ENCODE data around the gene TCTA. TPM values are rescaled to one million over a fixed set of nuclear protein-coding genes. Genes with fewer than 3 reads are reported as not detected.

Gene TCTA
- total and polyA plus RNA-seq, 10 of the 15 experiments (the other 5 are each of a cell fraction or from before 2014, with no cell fraction given) = 6.5 to 30.5 (median 18.3) TPM

GRCh38 chr3:49414753-49415152 lies 2.5 kb downstream of the TCTA start:
- ATAC-seq (no peak), FAIRE-seq (no peak), DNase-seq (ENCODE audit: low read depth, low spot score) (no peak)
- Histone ChIP-seq H3K27me3 (replicated peaks in 1 of 2; ENCODE audit: control insufficient read depth in 2 of 2, insufficient read depth in 2 of 2, low read length in 1 of 2) (no peaks in the 10 kb centered on the region), H3K4me3 (no peak overlapping the region), H3K4me1 (ENCODE audit: control insufficient read depth, insufficient read depth, low read length) (peaks cover 32% of the 10 kb centered on the region), H3K27ac (ENCODE audit: control insufficient read depth, insufficient read depth) (peak overlapping the region; percentile 78), H2AFZ (ENCODE audit: control insufficient read depth, low read depth, low read length) (no peak overlapping the region), H3K9ac (ENCODE audit: control insufficient read depth, insufficient read depth, low read length) (no peak overlapping the region), H3K79me2 (ENCODE audit: control insufficient read depth, insufficient read depth, low read length) (peaks cover 44% of the 10 kb centered on the region), H3K4me2 (ENCODE audit: control insufficient read depth, insufficient read depth) (peak overlapping the region; percentile 44), H3K9me3 (replicated peaks; ENCODE audit: control insufficient read depth, insufficient read depth, low read length) (no peaks in the 10 kb centered on the region; the same call in 2 of the 3 replicates), H4K20me1 (ENCODE audit: control insufficient read depth, insufficient read depth) (peaks cover 4% of the 10 kb centered on the region; the same call in 1 of the 2 replicates), H3K36me3 (ENCODE audit: control insufficient read depth in 2 of 2, insufficient read depth in 2 of 2, low read length in 1 of 2) (peaks cover 2 to 11% of the 10 kb centered on the region in 2 experiments; a peak in 3 of 4 replicates)
- ChIA-PET RAD21 (ENCODE audit: unreplicated experiment) (interaction anchor here (1.1 to 3.3 kb wide), 6 partner anchors 14 to 69 kb away, joined by 4 to 35 read pairs (median 12); partner anchors contain the start of gene NICN1), POLR2A (interaction anchor here (2.9 to 6.6 kb wide), 4 partner anchors 14 to 75 kb away, joined by 14 to 40 read pairs (median 28); partner anchors contain the start of genes NICN1 and USP4), CTCF (interaction anchor here (0.6 to 4.1 kb wide), 4 partner anchors 14 to 269 kb away, joined by 3 to 48 read pairs (median 19); partner anchors contain the start of gene NICN1), SMC1A (ENCODE audit: uncharacterized antibody, unreplicated experiment) (interaction anchor here (0.7 to 5.2 kb wide), 6 partner anchors 31 to 75 kb away, joined by 3 to 37 read pairs (median 9); partner anchors contain the start of gene USP4)
- 81% methylated on average over 2 of the region's 2 CpGs for WGBS (ENCODE audit: insufficient coverage, insufficient replicate concordance, low lambda C conversion rate, missing lambda C conversion rate)
- no peak for TF ChIP-seq ZNF592 (IDR thresholded peaks at IDR 0.05)
- TF ChIP-seq MEF2B (IDR thresholded peaks at IDR 0.05; ENCODE audit: partially characterized antibody, poor library complexity, severe bottlenecking) = no peak
- no peak for TF ChIP-seq RFX5 (IDR thresholded peaks at IDR 0.05; ENCODE audit: low read depth, low read length)
- TF ChIP-seq TCF3 (IDR thresholded peaks at IDR 0.05; ENCODE audit: borderline replicate concordance, insufficient read depth, low read depth, low read length) = no peak
- TF ChIP-seq HSF1 (IDR thresholded peaks at IDR 0.05; ENCODE audit: low read depth, low read length) = no peak
- TF ChIP-seq ZNF217 (IDR thresholded peaks at IDR 0.05) = no peak
- TF ChIP-seq TBL1XR1 (IDR thresholded peaks at IDR 0.05; ENCODE audit: low read depth, low read length) = no peak
- TF ChIP-seq SMC3 (IDR thresholded peaks at IDR 0.05; ENCODE audit: borderline replicate concordance, low read length) = no peak
- TF ChIP-seq E4F1 (IDR thresholded peaks at IDR 0.05; ENCODE audit: borderline replicate concordance, partially characterized antibody) = no peak
- TF ChIP-seq KLF5 (IDR thresholded peaks at IDR 0.05; ENCODE audit: partially characterized antibody) = no peak
- no peak for TF ChIP-seq BRCA1 (IDR thresholded peaks at IDR 0.05; ENCODE audit: low read depth, low read length)
- TF ChIP-seq JUNB (IDR thresholded peaks at IDR 0.05) = no peak
- TF ChIP-seq CEBPB (IDR thresholded peaks at IDR 0.05; ENCODE audit: borderline replicate concordance in 1 of 2, low read depth in 2 of 2, low read length in 2 of 2) = no peak
- no peak for TF ChIP-seq NR2F1 (conservative IDR thresholded peaks at IDR 0.05)
- no peak for TF ChIP-seq E2F4 (IDR thresholded peaks at IDR 0.05; ENCODE audit: low read depth, low read length)
- BruUV-seq (replicated peaks) = no TSS peak
- in situ Hi-C loops (cut with MboI) (no loop called here), intact Hi-C loops (cut with micrococcal nuclease; ENCODE audit: unreplicated experiment) (loop anchor here (10.0 kb wide), 1 partner anchor 320 kb away; the partner anchor contains the start of gene QRICH1)
